ENCODE data around the gene MOK.
A peak's percentile ranks its signal among the peaks of the same experiment; 100 is the strongest.

The MOK gene

DNA sequence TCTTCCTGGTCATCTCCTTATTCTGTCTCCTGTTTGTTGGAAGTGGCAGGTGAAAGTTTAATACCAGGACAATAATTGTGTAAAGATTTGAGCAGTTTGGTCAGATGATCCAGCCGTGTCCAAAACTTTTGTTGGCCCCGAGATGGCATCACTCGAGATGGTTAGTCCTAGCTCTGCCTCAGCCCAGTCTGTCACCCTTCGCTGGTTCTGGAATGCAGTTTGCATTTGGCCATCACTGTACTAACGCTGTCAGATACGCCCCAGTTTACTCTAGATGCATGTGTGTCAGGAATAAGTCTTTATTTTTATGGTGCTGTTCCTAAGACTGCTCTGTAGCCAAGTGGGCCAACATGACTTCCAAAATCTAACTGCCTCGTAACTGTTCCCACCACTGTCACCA, 79.6 kb downstream of the MOK start:
- no peak for DNase-seq (ENCODE audit: low read depth)

DNA sequence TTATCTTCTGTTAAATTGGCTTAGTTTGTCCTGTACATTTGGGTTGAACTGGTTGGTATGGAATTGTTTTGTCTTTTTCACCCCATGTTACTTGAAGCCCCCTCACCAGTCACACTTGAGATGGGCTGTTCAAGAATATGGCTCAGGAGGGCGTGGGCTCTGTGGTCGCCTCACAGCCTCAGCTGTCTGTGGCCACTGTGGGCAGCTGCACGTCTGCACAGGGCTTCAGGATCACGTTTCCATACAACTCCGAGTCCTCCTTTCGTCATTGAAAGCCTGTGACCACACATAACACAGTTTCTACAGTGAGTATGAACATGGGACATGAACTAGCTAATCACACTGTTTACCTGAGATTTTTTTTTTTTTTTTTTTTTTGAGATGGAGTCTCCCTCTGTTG, 81.3 kb downstream of the MOK start:
- no peak for DNase-seq (ENCODE audit: low read depth)

DNA sequence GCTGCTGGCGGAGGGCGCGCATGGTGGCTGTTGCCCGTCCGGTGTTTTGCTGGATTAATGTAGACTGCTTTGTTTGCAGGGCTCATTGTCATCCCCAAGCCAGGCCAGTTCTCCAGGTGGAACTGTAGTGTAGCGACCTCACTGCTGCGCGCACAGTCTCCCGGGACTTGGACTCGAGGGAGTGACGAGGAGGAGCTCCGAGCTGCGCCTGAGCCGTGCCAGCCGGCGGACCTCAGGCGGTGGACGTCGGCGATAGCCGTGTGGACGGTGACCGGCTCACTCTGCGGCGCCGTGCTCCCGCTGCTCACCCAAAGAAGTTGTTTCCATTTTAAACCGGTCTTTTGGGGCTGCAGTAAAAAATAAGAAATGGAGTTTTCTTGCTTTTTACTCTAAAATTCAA, 82.2 kb downstream of the MOK start:
- no peak for DNase-seq (ENCODE audit: low read depth)

GRCh38 chr14:102222009-102222575, 82.9 kb downstream of the MOK start:
- no peak for DNase-seq (ENCODE audit: low read depth)

DNA sequence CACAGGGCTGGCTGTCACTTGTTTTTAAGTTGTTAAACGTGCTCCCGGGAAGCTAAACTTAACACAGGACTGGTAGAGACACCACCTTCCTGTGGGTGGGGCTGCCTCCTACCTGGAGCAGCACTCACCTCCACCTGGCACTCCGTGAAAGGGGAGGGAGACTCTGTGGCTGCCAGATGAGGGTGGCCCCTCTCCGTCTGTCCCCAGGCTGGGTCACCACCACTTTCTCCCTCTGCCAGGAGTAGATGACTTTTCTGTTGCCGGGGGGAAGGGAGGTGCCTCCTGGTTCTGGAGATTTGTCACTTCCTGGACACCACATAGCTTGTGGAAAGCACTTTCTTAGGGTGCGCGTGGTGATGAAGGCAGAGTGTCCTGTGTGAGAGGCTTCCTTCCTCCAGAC, 83.9 kb downstream of the MOK start:
- DNase-seq (ENCODE audit: low read depth): peak; percentile 49

- DNase-seq (ENCODE audit: low read depth): no peak
These were observed 84.9 kb downstream of the MOK start for GRCh38 chr14:102220031-102220430.

GRCh38 chr14:102219316-102219715, 85.6 kb downstream of the MOK start:
- no peak for DNase-seq (ENCODE audit: low read depth)

- DNase-seq (ENCODE audit: low read depth): no peak
These were observed 86.3 kb downstream of the MOK start for GRCh38 chr14:102218688-102219087.

- DNase-seq (ENCODE audit: low read depth): no peak
These were observed 87.0 kb downstream of the MOK start for GRCh38 chr14:102217987-102218421.

- DNase-seq (ENCODE audit: low read depth): no peak
These were observed 87.6 kb downstream of the MOK start for GRCh38 chr14:102217399-102217798.

DNA sequence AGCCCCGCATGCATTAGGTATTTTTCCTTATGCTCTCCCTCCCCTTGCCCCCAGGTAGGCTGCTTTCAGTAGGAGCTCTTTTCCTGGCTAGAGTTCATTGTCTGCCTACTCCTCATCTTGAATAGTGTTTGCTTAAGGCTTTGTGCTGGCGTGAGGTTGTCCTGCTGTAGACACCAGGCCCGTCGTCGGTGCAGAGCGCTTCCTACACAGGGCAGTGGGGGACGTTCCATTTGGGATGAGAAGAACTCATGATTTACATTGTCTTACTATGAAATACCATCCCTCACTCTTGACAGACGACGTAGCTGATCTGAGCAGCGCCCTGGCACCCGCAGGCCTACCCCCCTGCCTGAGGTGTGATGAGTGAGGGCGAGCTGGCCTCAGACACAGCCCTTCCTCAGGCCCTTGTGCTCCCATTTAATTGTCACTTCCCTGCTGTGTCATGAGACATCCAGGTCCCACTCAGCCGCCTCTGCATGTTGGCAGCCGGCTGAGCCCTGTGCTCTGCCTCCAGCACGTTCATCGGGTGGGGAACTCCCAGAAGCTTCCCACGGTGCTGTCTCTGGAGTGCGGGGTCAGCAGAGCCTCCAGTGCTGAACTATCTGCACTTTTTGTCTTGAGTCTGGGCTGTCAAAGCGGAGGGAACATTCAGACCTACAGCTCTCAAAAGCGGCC, 89.3 kb downstream of the MOK start:
- DNase-seq (ENCODE audit: low read depth): peak; percentile 10

DNA sequence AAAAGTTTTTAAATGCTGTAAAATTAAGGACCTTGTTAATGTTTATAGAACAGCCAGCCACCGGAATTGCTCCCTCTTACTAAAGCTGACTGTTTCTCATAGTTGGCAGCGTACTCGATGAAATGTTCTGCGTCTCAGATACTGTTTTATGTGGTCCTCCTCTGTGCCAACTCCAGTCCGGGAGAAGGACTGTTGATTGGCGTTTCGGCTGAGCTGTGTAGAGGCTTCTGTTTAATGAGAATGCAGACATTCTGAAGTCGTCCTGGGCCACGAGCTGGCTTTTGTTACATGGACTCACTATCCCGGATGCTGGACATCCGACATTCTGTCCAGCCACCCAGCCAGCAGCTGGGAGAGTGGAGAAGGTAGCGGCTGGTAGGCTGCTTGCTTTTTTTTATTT, 89.9 kb downstream of the MOK start:
- DNase-seq (ENCODE audit: low read depth): peak; percentile 72

DNA sequence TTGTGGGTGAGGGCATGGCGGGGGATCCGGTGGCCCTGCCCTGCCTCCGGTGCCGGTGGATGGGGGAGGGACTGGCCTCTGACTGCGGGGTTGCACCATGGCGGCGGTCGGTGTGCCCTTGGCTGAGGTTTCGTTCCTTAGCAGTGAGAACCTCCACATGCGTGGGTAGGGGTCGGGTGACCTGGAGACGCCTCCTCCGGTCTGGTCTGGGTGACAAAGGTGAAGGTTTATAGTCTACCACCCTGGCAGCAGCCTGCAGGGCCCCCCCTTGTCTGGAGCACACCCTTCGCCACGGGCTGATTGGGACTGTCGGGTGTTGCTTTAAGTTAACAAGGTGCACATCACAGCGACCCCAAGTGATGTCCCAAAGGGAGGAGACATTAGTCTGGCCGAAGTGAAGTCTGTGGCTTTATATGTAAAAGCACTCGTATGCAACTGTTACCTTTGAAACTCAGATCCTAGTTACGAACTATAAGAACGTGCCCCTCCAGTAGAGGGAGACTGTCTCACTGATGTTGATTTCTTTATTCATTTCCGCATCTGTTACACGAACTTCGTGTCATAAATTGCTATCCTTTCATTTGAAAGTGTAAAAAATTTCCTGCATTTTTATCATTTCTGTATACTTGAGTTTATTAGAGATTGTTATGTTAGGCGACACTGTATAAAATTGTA, 90.8 kb downstream of the MOK start:
- DNase-seq (ENCODE audit: low read depth): no peak

DNA sequence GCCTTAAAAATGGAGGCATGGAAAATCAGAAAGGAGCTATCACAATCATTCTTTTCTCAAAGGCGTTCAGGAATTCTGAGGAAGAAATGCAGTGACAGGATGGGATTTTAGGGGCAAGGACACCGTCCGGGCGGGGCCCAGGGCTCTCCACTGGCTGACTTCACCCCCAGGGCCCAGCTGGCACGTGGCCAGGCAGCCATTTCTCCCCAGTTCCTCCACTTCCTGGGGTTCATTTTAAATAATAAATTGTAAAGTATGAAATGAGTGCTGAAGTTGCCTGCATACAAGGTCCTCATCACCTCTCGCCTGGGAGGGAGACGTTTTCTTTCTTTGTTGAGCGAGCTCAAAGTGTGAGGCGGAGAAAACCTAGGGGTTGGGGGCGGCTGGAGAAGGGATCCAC, 91.5 kb downstream of the MOK start:
- DNase-seq (ENCODE audit: low read depth): no peak

GRCh38 chr14:102212845-102213244, 92.1 kb downstream of the MOK start:
- no peak for DNase-seq (ENCODE audit: low read depth)

DNA sequence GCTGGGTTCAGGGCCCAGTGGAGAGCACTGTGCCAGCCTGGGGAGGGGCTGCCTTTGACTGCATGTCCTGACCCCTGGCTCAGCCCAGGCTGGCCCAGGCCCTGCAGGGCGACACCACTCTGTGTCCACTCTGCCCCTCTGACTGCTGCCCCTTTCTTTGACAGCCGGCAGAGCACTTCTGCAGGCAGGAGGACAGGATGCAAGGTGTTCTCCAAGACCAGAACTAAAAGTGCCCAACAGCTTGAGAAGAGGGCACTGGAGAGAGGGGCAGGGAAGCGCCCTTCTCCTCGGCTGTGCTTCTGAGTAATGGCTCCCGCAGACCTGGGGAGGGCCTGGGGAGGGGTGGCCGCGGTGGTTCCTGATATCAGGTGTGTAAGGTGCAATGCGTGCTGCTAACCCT, 92.6 kb downstream of the MOK start:
- DNase-seq (ENCODE audit: low read depth): no peak

DNA sequence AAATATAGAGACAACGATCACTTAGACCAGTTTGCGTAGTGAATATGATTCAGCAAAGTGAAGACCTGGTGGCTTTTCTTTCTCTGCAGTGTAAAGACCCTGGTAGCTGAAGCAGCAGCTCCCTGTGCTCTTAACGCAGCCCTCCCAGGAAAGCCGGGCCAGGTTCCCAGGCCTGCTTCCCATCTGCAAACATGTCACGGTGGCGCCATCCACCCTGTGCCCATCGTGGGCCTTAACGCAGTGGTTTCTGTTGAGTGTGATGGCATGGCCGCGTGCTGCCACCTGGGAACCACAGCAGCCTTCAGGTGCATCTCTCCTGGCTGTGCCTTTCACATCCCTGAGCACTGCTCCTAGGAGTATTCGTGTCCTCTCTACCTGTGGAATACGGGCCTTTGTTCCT, 93.7 kb downstream of the MOK start:
- no peak for DNase-seq (ENCODE audit: low read depth)

GRCh38 chr14:102210421-102211042, 94.4 kb downstream of the MOK start:
- DNase-seq (ENCODE audit: low read depth): no peak

DNA sequence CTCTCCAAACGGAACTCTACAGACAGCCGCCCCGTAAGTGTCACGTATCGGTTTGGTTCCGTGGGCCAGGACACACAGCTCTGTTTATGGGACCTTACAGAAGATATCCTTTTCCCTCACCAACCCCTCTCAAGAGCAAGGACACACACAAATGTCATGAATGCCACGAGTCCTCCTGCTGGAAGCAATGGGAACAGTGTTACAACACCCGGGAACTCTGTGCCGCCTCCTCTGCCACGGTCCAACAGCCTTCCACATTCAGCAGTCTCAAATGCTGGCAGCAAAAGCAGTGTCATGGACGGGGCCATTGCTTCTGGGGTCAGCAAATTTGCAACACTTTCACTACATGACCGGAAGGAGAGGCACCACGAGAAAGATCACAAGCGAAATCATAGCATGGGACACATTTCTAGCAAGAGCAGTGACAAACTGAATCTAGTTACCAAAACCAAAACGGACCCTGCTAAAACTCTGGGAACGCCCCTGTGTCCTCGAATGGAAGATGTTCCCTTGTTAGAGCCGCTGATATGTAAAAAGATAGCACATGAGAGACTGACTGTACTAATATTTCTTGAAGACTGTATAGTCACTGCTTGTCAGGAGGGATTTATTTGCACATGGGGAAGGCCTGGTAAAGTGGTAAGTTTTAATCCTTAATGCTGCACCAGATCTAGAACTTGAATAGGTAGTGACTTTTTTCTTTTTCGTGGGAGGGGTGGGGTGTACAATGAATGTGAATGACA, 95.6 kb downstream of the MOK start:
- peak; percentile 32 for DNase-seq (ENCODE audit: low read depth)

- DNase-seq (ENCODE audit: low read depth): no peak
These were observed 96.2 kb downstream of the MOK start for GRCh38 chr14:102208741-102209140.

GRCh38 chr14:102207831-102208365, 97.1 kb downstream of the MOK start:
- DNase-seq (ENCODE audit: low read depth): no peak

DNA sequence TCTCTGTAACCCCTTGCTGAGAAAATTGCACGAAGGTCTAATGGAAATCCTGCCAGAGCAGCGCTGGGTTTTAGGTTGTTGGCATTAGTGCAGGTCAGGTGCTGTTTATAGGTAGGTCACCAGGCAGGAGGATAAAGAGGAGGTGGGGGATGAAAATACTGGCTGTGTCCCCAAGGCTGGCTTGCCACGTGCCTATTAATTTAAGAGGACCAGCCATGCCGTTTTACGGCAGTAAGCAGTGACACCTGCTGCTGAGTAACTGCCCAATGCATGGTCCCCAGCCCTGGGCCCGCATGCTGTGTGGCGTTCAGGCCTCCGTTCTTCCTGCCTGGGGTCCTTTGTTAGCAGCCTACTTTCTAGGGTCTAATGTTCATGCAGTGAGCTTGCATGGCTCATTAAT, 98.0 kb downstream of the MOK start:
- DNase-seq (ENCODE audit: low read depth): no peak
